ENCODE data around the gene RRP8.

Gene RRP8

GRCh38 chr11:6568191-6568918 is 35.1 kb downstream of the RRP8 start:
- DNase-seq (ENCODE audit: low read depth) = no peak

GRCh38 chr11:6567371-6567745 is 36.1 kb downstream of the RRP8 start:
- DNase-seq (ENCODE audit: low read depth) = no peak

GRCh38 chr11:6566704-6567370 is 36.6 kb downstream of the RRP8 start:
- DNase-seq (ENCODE audit: low read depth) = no peak

- no peak for DNase-seq (ENCODE audit: low read depth)
These were observed 37.3 kb downstream of the RRP8 start for GRCh38 chr11:6565988-6566703.

GRCh38 chr11:6565325-6565724 is 38.1 kb downstream of the RRP8 start:
- no peak for DNase-seq (ENCODE audit: low read depth)

GRCh38 chr11:6563667-6564066 is 39.7 kb downstream of the RRP8 start:
- no peak for DNase-seq (ENCODE audit: low read depth)

GRCh38 chr11:6563121-6563619 is 40.2 kb downstream of the RRP8 start:
- DNase-seq (ENCODE audit: low read depth) = no peak

- DNase-seq (ENCODE audit: low read depth) = no peak
These were observed 42.1 kb downstream of the RRP8 start for GRCh38 chr11:6561288-6561687.

GRCh38 chr11:6559369-6559768 is 44.0 kb downstream of the RRP8 start:
- no peak for DNase-seq (ENCODE audit: low read depth)

- no peak for DNase-seq (ENCODE audit: low read depth)
These were observed 45.4 kb downstream of the RRP8 start for GRCh38 chr11:6557761-6558674.

- DNase-seq (ENCODE audit: low read depth) = no peak
These were observed 46.4 kb downstream of the RRP8 start for GRCh38 chr11:6557063-6557462.

- no peak for DNase-seq (ENCODE audit: low read depth)
These were observed 47.1 kb downstream of the RRP8 start for GRCh38 chr11:6556139-6556949.

GRCh38 chr11:6554828-6555706 is 48.3 kb downstream of the RRP8 start:
- no peak for DNase-seq (ENCODE audit: low read depth)

- no peak for DNase-seq (ENCODE audit: low read depth)
These were observed 49.8 kb downstream of the RRP8 start for GRCh38 chr11:6553634-6554033.

GRCh38 chr11:6548641-6549040 is 54.8 kb downstream of the RRP8 start:
- DNase-seq (ENCODE audit: low read depth) = no peak

- DNase-seq (ENCODE audit: low read depth) = no peak
These were observed 55.3 kb downstream of the RRP8 start for GRCh38 chr11:6548121-6548520.

GRCh38 chr11:6547177-6547576 is 56.2 kb downstream of the RRP8 start:
- DNase-seq (ENCODE audit: low read depth) = no peak

GRCh38 chr11:6546735-6547134 is 56.7 kb downstream of the RRP8 start:
- no peak for DNase-seq (ENCODE audit: low read depth)

- DNase-seq (ENCODE audit: low read depth) = no peak
These were observed 57.4 kb downstream of the RRP8 start for GRCh38 chr11:6545917-6546605.

Measured in stimulated activated CD8-positive, alpha-beta memory T cell treated with anti-CD3 and anti-CD28 coated beads, Interleukin-4, amount 100 ng/mL, for 24 hours (primary cell).